GM20431 (cell line): Measurements from ENCODE around the gene FRRS1L.

ENCODE experiments used
- in situ Hi-C: fragments of 300-500 bp; cut with MseI, MboI; formaldehyde crosslinking; loops from one replicate; pipeline ENCODE4 v1.15.0; 2020; ENCODE audit warnings: low sequenced_read_pairs; ENCODE audit not compliant: unreplicated experiment

Gene FRRS1L

DNA sequence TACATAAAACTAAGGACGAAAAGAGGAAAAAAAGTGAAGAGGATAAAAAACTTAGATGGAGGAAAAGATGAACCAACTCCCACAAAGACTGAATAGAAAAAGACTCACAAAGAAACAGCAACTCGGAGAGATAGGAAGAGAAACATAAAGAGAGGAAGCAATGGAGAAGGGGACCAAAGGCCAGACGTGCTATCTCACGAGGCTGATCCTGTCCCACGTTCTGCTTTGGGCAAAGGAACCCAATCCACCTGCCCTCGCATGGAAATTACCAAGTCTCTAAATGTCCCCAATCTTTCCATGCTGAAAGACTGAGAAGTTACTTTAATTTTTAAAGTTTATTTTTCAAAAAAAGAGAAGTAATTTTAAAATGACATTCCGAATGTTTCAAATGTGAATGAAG, 83.9 kb downstream of the FRRS1L start:
- in situ Hi-C loops, result no loop called here

DNA sequence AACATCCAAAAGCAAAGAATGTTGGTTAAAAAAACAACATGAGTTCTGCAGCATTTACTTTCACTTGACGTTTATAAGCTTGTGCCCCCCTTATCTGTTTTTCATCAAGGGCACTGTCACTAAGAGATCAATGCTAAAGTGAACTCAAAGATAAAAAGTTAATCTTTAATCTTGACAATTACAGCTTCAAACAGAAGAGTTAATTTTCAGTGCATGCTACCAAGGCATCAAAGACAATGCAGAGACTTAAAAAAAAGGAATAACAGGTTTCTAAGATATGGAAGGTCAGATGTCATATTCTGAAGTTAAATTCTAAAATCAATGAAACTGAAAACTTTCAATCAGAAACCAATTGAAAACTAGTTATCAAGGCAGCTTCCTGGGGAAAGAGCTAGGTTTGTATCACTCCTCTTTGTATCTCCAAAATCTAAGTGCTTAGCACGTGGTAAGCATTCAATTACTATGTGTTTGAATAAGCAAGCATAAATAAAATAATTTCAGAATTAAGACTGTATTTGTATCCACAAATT, 84.9 kb downstream of the FRRS1L start:
- in situ Hi-C loops, result no loop called here
